Stimulated activated naive CD8-positive, alpha-beta T cell treated with anti-CD3 and anti-CD28 coated beads, Interleukin-15, amount 100 ng/mL, for 72 hours (primary cell): ENCODE measurements around the gene ANKMY2.
"Not testable (repeated sequence)": the region's sequence is repeated elsewhere in the genome, so short reads cannot be mapped to it uniquely, and the experiment has no call there.

Experiments used
- ATAC-seq: fragments of 150-1000 bp; cut with Tn5 transposase; 2 replicates; pipeline ENCODE4 v1.10.0; 2021; ENCODE audit warnings: mild to moderate bottlenecking, moderate library complexity
- DNase-seq, 2 donors: peaks; one replicate each; pipeline ENCODE4 v3.0.0; 2021 to 2022
- H3K27ac Mint-ChIP-seq, 2 donors: one replicate each; pipeline ENCODE4 v1.8.0; 2022; ENCODE audit warnings: mild to moderate bottlenecking in 2 of 2, mixed read lengths in 2 of 2, moderate library complexity in 2 of 2
- H3K27me3 Mint-ChIP-seq: one replicate; pipeline ENCODE4 v1.8.0; 2022; ENCODE audit warnings: mixed read lengths
- H3K4me1 Mint-ChIP-seq: one replicate; pipeline ENCODE4 v1.8.0; 2022; ENCODE audit warnings: mild to moderate bottlenecking, mixed read lengths
- H3K4me3 Mint-ChIP-seq, 2 donors: one replicate each; pipeline ENCODE4 v1.8.0; 2022; ENCODE audit warnings: mild to moderate bottlenecking in 2 of 2, mixed read lengths in 2 of 2, moderate library complexity in 1 of 2
- H3K9me3 Mint-ChIP-seq, 2 donors: one replicate each; pipeline ENCODE4 v1.8.0; 2022; ENCODE audit warnings: mixed read lengths in 2 of 2

The ANKMY2 gene

GRCh38 chr7:16645593-16646471, at the start of gene ANKMY2, which contains the start of gene BZW2:
TSS of gene ANKMY2 (minus strand) at chr7:16645754. CDS start at chr7:16645573, 181 bp downstream.
TSS of gene BZW2 (plus strand) at chr7:16646181. CDS start at chr7:16665444, 19,263 bp downstream.
- no peaks in the 10 kb centered on the region for H3K27me3 Mint-ChIP-seq
- no peaks in the 10 kb centered on the region for H3K9me3 Mint-ChIP-seq
- peaks cover 57% of the 10 kb centered on the region for H3K4me1 Mint-ChIP-seq
- ATAC-seq (peak; percentile 92), DNase-seq (peak; percentile 91 to 95)
- H3K27ac Mint-ChIP-seq: peak within 1 kb of the TSS; percentile 98 to 100
- peak within 1 kb of the TSS; percentile 95 to 97 for H3K4me3 Mint-ChIP-seq

GRCh38 chr7:16694806-16695205, 49.3 kb upstream of the ANKMY2 start:
- DNase-seq (no peak), ATAC-seq (no peak)
- H3K4me3 Mint-ChIP-seq: no peak overlapping the region
- H3K27me3 Mint-ChIP-seq: no peaks in the 10 kb centered on the region
- no peaks in the 10 kb centered on the region for H3K9me3 Mint-ChIP-seq
- H3K27ac Mint-ChIP-seq: peak overlapping the region in 1 of 2 donors; percentile 7
- H3K4me1 Mint-ChIP-seq: no peaks in the 10 kb centered on the region

- ATAC-seq: no peak
- no peak for DNase-seq
- Mint-ChIP-seq H3K27ac (no peak overlapping the region), H3K27me3 (no peaks in the 10 kb centered on the region), H3K4me1 (no peaks in the 10 kb centered on the region), H3K4me3 (no peak overlapping the region), H3K9me3 (no peaks in the 10 kb centered on the region)
Measured at GRCh38 chr7:16693601-16694318, 48.2 kb upstream of the ANKMY2 start.

GRCh38 chr7:16691241-16691640, 45.7 kb upstream of the ANKMY2 start:
- H3K27ac Mint-ChIP-seq: no peak overlapping the region

GRCh38 chr7:16688249-16688648, 42.7 kb upstream of the ANKMY2 start:
- no peak for DNase-seq

More at GRCh38 chr7:16691241-16691640, 45.7 kb upstream of the ANKMY2 start:
- no peaks in the 10 kb centered on the region for H3K4me1 Mint-ChIP-seq
- no peaks in the 10 kb centered on the region for H3K27me3 Mint-ChIP-seq
- no peak overlapping the region for H3K4me3 Mint-ChIP-seq
- no peak for ATAC-seq
- DNase-seq: no peak
- no peaks in the 10 kb centered on the region for H3K9me3 Mint-ChIP-seq

GRCh38 chr7:16685535-16685934, 40.0 kb upstream of the ANKMY2 start:
- H3K4me3 Mint-ChIP-seq: no peak overlapping the region
- H3K27me3 Mint-ChIP-seq: no peaks in the 10 kb centered on the region
- no peaks in the 10 kb centered on the region for H3K9me3 Mint-ChIP-seq
- peaks cover 18% of the 10 kb centered on the region for H3K4me1 Mint-ChIP-seq
- no peak for ATAC-seq
- no peak for DNase-seq
- peak overlapping the region in 1 of 2 donors; percentile 85 for H3K27ac Mint-ChIP-seq

More at GRCh38 chr7:16688249-16688648, 42.7 kb upstream of the ANKMY2 start:
- H3K27me3 Mint-ChIP-seq: no peaks in the 10 kb centered on the region
- H3K9me3 Mint-ChIP-seq: no peaks in the 10 kb centered on the region
- no peak overlapping the region for H3K4me3 Mint-ChIP-seq
- peak; percentile 46 for ATAC-seq
- H3K4me1 Mint-ChIP-seq: peaks cover 18% of the 10 kb centered on the region
- peak overlapping the region in 1 of 2 donors; percentile 49 for H3K27ac Mint-ChIP-seq

GRCh38 chr7:16684935-16685334, 39.4 kb upstream of the ANKMY2 start:
- DNase-seq (no peak), ATAC-seq (no peak)
- Mint-ChIP-seq H3K4me3 (no peak overlapping the region), H3K27me3 (no peaks in the 10 kb centered on the region), H3K9me3 (no peaks in the 10 kb centered on the region), H3K27ac (peak overlapping the region; percentile 59 to 74), H3K4me1 (peaks cover 18% of the 10 kb centered on the region)

- not testable (repeated sequence) for H3K27me3 Mint-ChIP-seq, H3K4me1 Mint-ChIP-seq, ATAC-seq, DNase-seq, H3K4me3 Mint-ChIP-seq, H3K9me3 Mint-ChIP-seq
- peak overlapping the region in 1 of 2 donors; percentile 68 for H3K27ac Mint-ChIP-seq
Measured at GRCh38 chr7:16678645-16679566, 33.4 kb upstream of the ANKMY2 start.

GRCh38 chr7:16677978-16678494, 32.5 kb upstream of the ANKMY2 start:
- H3K9me3 Mint-ChIP-seq: no peaks in the 10 kb centered on the region
- no peaks in the 10 kb centered on the region for H3K4me1 Mint-ChIP-seq
- ATAC-seq (no peak), DNase-seq (no peak)
- H3K27ac Mint-ChIP-seq: no peak overlapping the region
- H3K27me3 Mint-ChIP-seq: no peaks in the 10 kb centered on the region
- no peak overlapping the region for H3K4me3 Mint-ChIP-seq

GRCh38 chr7:16675277-16675676, 29.7 kb upstream of the ANKMY2 start:
- ATAC-seq (no peak), DNase-seq (no peak)
- Mint-ChIP-seq H3K4me1 (peaks cover 18% of the 10 kb centered on the region), H3K4me3 (no peak overlapping the region), H3K27me3 (no peaks in the 10 kb centered on the region), H3K27ac (no peak overlapping the region), H3K9me3 (no peaks in the 10 kb centered on the region)

- H3K4me1 Mint-ChIP-seq: peaks cover 24% of the 10 kb centered on the region
- H3K9me3 Mint-ChIP-seq: no peaks in the 10 kb centered on the region
- no peak for DNase-seq
- ATAC-seq: no peak
- H3K27ac Mint-ChIP-seq: no peak overlapping the region
- no peak overlapping the region for H3K4me3 Mint-ChIP-seq
- H3K27me3 Mint-ChIP-seq: no peaks in the 10 kb centered on the region
Measured at GRCh38 chr7:16671811-16672210, 26.3 kb upstream of the ANKMY2 start.

GRCh38 chr7:16670731-16671344, 25.3 kb upstream of the ANKMY2 start:
- Mint-ChIP-seq H3K4me3 (no peak overlapping the region), H3K27me3 (no peaks in the 10 kb centered on the region), H3K4me1 (peaks cover 24% of the 10 kb centered on the region), H3K9me3 (no peaks in the 10 kb centered on the region), H3K27ac (no peak overlapping the region)
- DNase-seq (no peak), ATAC-seq (no peak)

GRCh38 chr7:16670021-16670420, 24.5 kb upstream of the ANKMY2 start:
- ATAC-seq (no peak), DNase-seq (no peak)
- H3K4me1 Mint-ChIP-seq: peaks cover 24% of the 10 kb centered on the region
- no peak overlapping the region for H3K4me3 Mint-ChIP-seq
- no peak overlapping the region for H3K27ac Mint-ChIP-seq
- H3K9me3 Mint-ChIP-seq: no peaks in the 10 kb centered on the region
- no peaks in the 10 kb centered on the region for H3K27me3 Mint-ChIP-seq

GRCh38 chr7:16669581-16669980, 24.0 kb upstream of the ANKMY2 start:
- no peak for ATAC-seq
- Mint-ChIP-seq H3K27me3 (no peaks in the 10 kb centered on the region), H3K9me3 (no peaks in the 10 kb centered on the region), H3K4me3 (no peak overlapping the region), H3K27ac (no peak overlapping the region), H3K4me1 (peaks cover 24% of the 10 kb centered on the region)
- no peak for DNase-seq
